AG04450 (cell line): ENCODE measurements around the gene IDUA. TPM values are rescaled to one million over a fixed set of nuclear protein-coding genes. Genes with fewer than 3 reads are reported as not detected.

ENCODE experiments used
- CTCF ChIA-PET: fragments of 300-600, 350-600 bp; formaldehyde crosslinking; extraction: SDS; loops from one replicate; lab custom pipeline; 2022; ENCODE audit warnings: antibody characterized with exemption, inconsistent platforms; lab: Charles Lee
- POLR2A ChIA-PET: fragments of 350-600 bp; formaldehyde crosslinking; extraction: SDS; loops from one replicate; lab custom pipeline; 2021; ENCODE audit warnings: antibody characterized with exemption, inconsistent platforms; lab: Yijun Ruan, JAX
- DNase-seq: peaks from one replicate; pipeline ENCODE4 v3.0.0-alpha.2; 2011; ENCODE audit warnings: low read depth, low spot score
- H3K27ac ChIP-seq: one replicate; pipeline ENCODE4 v1.5.1; 2012; ENCODE audit warnings: low read depth, low read length, control low read depth
- H3K27me3 ChIP-seq: one replicate; pipeline ENCODE4 v1.6.0; 2012; ENCODE audit warnings: low read length; ENCODE audit not compliant: control insufficient read depth, insufficient read depth
- H3K4me3 ChIP-seq: 2 replicates; pipeline ENCODE4 v1.5.1; 2011; ENCODE audit warnings: mild to moderate bottlenecking, low read depth, low read length, control low read depth
- H3K9me3 ChIP-seq: 2 replicates; pipeline ENCODE4 v1.5.1; 2012; ENCODE audit warnings: low read length; ENCODE audit not compliant: control insufficient read depth, insufficient read depth
- polyA plus RNA-seq: library from polyadenylated mRNA; depleted of rRNA; stranded (reverse); fragments of >200 nt; gene quantifications from 2 replicates; pipeline ENCODE4 v1.2.3, GENCODE V29; 2011
- TF ChIP-seq, protein P1 (sequence below): IDR thresholded peaks from 2 replicates; pipeline ENCODE4 v1.5.1; 2011; ENCODE audit warnings: low read depth, low read length, control low read depth, inconsistent platforms

Gene IDUA
- polyA plus RNA-seq, 1 experiment = 3.9 TPM

DNA sequence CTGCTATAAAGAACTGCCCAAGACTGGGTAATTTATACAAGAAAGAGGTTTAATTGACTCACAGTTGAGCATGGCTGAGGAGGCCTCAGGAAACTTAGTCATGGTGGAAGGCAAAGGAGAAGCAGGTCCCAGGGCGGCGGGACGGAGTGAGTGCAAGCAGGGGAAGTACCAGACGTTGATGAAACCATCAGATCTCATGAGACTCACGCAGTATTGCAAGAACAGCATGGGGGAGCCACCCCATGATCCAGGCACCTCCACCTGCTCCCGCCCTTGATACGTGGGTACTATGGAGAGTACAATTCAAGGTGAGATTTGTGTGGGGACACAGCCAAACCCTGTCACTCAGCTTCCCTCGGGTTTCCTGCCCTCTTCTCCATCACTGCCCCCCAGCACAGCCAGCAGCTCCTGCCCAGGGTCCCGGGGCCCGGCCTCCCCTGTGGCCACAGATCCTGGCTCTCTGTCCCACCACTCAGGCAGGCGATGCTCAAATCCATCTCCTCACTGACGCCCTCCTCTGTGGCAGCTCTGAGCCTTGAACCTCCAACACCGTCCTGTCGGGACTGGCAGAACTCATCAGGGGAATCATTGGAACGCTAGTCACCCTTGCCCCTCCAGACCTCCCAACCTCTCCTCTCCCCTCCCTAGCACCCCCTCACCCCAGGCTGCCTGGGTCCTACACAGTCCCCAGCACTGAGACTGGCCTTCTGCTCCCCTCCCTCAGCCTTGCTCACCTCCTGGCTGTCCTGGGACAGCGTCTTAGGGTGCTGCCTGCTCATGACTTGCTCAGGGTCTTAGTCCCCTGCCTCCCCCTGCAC, 62.1 kb downstream of the IDUA start:
- CTCF ChIA-PET = no interaction called here
- H3K27me3 ChIP-seq = peaks cover 22% of the 10 kb centered on the region
- DNase-seq = no peak
- POLR2A ChIA-PET = interaction anchor here (0.6 kb wide), 1 partner anchor 296 kb away, joined by 3 read pairs; no protein-coding TSS in a partner anchor
- H3K27ac ChIP-seq = no peak overlapping the region
- TF ChIP-seq, protein P1, sequence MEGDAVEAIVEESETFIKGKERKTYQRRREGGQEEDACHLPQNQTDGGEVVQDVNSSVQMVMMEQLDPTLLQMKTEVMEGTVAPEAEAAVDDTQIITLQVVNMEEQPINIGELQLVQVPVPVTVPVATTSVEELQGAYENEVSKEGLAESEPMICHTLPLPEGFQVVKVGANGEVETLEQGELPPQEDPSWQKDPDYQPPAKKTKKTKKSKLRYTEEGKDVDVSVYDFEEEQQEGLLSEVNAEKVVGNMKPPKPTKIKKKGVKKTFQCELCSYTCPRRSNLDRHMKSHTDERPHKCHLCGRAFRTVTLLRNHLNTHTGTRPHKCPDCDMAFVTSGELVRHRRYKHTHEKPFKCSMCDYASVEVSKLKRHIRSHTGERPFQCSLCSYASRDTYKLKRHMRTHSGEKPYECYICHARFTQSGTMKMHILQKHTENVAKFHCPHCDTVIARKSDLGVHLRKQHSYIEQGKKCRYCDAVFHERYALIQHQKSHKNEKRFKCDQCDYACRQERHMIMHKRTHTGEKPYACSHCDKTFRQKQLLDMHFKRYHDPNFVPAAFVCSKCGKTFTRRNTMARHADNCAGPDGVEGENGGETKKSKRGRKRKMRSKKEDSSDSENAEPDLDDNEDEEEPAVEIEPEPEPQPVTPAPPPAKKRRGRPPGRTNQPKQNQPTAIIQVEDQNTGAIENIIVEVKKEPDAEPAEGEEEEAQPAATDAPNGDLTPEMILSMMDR = no peak
- H3K4me3 ChIP-seq = no peak overlapping the region
- H3K9me3 ChIP-seq = peaks cover 14% of the 10 kb centered on the region

DNA sequence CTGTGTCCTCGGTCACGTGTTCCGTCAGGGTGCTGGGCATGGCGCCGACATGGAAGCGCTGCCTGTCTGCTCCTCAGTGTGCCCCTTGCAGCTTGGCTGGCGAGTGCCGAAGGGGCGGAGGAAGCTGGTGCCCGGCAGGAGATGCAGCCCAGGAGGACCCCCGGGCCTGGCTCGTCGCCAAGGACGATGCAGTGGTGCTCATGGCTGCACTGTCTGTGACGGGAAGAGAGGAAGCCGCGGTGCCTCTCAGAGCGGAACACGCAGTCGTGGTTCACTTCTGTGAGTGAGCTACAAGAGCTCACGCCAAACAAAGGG, 62.7 kb downstream of the IDUA start:
- DNase-seq = no peak
- POLR2A ChIA-PET = interaction anchor here (0.6 kb wide), 1 partner anchor 296 kb away, joined by 3 read pairs; no protein-coding TSS in a partner anchor
- TF ChIP-seq, protein P1 = no peak
- peaks cover 14% of the 10 kb centered on the region for H3K9me3 ChIP-seq
- no peak overlapping the region for H3K27ac ChIP-seq
- no peak overlapping the region for H3K4me3 ChIP-seq
- CTCF ChIA-PET = no interaction called here
- peaks cover 22% of the 10 kb centered on the region for H3K27me3 ChIP-seq

DNA sequence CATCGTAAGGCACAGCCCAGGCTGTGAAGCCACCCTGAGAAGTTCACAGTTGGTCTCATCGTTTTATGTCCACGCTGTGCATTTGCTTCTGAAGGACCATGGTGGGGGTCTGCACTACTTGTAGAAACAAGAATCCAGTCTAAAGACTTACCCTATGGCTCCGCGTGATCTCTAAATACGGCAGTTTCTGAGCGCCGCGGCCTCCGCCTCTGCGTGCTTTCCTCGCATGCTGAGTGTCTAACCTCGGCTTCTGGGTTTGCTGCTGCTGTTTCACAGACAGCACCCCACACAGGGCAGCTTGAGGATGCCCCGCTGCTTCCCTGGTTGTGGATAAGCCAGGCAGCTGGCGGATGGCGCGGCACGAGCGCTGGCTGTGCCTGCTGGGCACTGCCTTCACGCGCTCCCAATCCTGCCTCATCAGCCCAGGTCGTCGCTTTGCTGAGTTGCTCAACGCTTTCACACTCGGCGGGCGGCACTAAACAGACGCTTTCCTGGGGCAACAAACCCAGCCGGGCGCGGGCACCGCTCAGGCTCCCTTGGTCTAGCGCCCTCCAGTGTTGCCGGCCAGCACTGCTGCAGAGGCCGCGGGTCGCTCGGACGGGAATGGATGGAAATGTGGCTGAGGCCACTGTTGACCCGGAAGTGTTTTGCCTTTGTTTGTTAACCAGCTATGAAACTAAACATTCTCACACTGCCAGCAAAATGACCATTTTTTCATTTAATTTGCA, 63.8 kb downstream of the IDUA start:
- no peak overlapping the region for H3K4me3 ChIP-seq
- peaks cover 14% of the 10 kb centered on the region for H3K9me3 ChIP-seq
- H3K27ac ChIP-seq = no peak overlapping the region
- DNase-seq = no peak
- TF ChIP-seq, protein P1 = no peak
- CTCF ChIA-PET = no interaction called here
- POLR2A ChIA-PET = no interaction called here
- H3K27me3 ChIP-seq = peaks cover 26% of the 10 kb centered on the region

DNA sequence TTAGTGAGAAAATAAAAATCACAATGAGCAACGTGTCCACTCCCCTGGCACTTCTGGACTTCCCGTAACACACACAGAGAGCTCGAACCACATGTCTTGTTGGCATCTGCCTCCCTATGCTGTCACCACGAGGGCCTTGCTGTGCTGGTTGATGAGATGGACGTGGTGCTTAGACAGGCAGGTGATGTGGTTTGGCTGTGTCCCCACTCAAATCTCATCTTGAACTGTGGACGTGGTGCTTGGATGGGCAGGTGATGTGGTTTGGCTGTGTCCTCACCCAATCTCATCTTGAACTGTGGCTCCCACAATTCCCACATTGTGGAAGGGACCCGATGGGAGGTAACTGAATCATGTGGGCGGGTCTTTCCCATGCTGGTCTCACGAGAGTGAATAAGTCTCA, 64.6 kb downstream of the IDUA start:
- POLR2A ChIA-PET = no interaction called here
- DNase-seq = no peak
- Histone ChIP-seq H3K9me3 (peaks cover 14% of the 10 kb centered on the region), H3K27me3 (peaks cover 31% of the 10 kb centered on the region), H3K27ac (no peak overlapping the region), H3K4me3 (no peak overlapping the region)
- TF ChIP-seq, protein P1 = no peak
- CTCF ChIA-PET = no interaction called here

DNA sequence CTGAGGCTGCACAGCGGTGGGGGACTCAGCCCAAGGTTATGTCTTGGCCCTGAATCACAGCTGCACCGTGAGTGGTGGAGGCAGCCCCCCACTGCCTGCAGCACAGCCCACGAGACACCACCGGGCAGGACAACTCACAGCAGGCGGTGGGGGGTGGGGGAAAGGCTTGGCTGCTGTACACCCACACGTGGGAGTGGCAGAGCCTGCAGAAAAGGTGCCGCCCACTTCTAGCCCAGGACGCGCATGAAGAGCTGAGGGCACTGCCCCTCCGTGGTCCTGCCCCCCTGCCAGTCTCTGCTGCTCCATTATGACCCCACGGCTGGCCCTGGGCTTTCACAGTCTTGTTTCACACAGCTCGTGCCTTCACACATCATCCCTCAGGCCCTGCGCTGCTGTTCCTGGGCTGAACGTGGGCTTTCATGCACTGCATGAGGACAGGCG, 65.4 kb downstream of the IDUA start:
- Histone ChIP-seq H3K27ac (no peak overlapping the region), H3K9me3 (peaks cover 14% of the 10 kb centered on the region), H3K27me3 (peaks cover 38% of the 10 kb centered on the region), H3K4me3 (no peak overlapping the region)
- TF ChIP-seq, protein P1 = no peak
- CTCF ChIA-PET = no interaction called here
- POLR2A ChIA-PET = no interaction called here
- no peak for DNase-seq
